NCI-H526 treated with DMSO at 0.1 percent for 48 hours (cell line): ENCODE results near the gene TTC21A.

Experiments
- DNase-seq: peaks from one replicate; lab custom pipeline; 2025; lab: John Stamatoyannopoulos, UW

Gene TTC21A

DNA sequence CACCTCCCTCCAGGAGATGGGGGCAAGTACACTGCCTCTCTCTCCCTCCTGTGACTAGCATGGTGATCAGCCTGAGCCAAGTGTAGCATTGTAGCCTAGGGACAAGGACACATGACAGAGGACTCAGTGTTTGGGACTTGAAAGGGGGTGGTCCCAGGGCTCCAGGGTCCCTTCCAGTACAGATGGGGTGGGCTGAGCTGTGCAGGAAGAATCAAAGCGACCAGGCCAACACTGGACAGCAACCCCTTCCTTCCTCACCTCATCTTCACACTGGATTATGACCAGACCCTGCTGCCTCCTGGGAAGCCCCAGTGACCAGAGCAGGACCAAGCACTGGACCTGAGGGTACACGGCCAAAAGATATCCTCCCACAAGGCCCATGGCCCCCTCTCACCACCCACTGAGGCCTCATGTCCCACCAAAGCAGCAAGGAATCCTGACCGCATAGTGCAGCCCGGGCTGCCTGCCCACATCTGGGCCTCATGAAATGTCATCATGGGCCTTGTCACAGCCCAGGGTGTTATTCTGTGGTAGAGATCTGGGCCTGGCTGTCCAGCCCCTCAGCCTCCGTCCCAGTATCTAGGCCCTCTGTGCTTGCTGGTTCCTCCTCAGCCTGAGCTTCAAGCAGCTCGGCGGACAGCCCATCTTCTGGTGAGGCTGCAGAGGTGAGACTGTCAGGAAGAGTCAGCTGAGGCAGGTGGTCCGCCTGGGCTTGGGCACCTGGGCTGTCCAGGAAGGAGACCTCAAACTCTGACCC is 9.6 kb upstream of the TTC21A start:
- no peak for DNase-seq

DNA sequence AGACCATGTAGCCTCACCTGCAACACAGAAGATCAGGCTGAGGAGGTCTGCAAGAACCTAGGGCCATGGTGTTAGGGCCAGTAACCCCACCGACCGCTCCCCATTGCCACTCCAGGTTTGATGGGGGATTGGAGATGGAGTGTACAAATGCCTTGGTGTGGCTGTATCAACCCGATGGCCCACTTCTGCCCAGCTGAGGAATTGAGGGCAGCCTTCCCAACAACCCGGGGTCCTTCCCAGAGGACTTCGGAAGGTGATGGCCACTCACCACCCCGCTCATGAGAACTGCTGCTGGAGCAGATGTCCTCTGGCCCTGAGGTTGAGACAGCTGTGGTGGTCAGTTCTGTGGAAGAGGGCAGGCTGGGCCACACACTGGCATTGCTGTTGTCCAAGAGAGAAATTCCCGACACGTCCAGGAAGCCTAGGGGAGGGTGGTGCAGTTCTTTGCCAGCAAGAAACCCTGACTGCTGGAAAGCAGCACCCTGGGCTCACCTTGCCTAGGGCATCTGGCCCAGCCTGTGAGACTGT is 8.9 kb upstream of the TTC21A start:
- DNase-seq = no peak

DNA sequence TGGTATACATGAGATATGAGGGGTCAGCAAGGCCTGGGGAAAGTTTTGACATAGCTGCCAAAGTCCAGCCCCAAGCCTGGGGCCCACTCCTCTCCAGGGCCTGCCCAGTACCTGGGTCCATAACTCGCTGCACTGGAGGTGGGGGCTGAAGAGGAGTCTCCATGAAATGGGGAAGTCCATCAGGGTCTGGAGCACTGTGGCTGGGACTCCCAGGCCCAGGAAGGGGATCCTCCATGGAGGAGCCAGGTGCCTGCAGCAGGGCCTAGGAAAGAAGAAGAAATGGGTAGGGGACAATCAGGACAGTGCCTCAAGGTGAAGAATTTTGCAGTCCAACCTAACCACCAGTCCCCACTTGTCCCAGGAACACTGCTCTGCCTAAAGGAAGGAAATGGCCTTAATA is 8.2 kb upstream of the TTC21A start:
- DNase-seq = no peak

DNA sequence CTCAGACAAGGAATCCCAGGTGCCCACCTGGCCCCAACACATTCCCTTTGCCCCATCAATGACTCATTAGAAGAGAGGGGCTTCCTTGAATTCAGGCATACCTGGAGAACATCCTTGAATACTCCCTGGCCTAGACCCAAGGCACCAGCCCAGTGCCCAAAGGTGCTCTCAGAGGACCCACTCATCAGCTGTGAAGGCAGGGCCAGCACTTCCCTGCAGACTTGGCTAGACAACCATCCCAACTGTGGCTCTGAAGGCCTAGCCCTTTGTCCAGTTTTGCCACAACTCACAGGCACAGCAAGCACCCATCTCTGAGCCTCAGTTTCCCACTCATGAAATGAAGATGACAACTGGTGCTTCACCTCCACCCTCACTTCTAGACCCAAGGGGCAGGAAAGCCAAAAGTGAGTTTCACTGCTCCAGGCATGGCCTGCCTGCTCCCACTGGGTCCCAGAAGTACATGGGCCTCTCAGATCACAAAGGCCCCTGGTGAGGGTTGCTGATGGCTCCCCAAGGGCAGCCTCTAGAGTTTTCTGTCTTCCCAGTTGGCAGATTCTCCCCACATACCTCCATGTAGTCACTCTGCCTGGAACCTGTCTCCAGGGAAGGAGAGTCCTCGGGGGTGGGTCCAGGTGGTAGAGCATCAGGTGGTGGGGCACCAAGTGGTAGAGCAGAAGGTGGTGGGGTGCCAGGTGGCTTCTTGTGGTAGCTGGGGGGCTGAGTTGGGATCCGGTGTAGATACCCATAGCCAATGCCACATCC is 7.6 kb upstream of the TTC21A start:
- no peak for DNase-seq

DNA sequence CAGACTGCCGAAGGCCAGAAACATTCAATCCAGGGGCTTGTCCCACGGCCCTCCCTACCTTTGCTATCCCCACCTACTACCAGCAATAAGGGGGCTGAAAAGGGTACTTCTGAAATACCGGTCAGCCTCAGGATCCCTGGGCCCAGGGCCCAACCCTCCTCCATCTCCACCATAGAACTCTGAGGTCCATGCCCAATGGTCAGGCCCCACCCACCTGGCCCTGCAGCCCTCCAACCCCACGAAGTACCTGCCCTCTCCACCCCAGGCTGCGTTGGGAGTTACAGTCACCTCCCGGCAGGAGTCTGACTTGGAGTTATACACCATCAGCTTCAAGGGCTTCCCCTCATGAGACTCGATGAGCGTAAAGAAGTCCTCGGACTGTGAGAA is 7.0 kb upstream of the TTC21A start:
- DNase-seq = no peak

DNA sequence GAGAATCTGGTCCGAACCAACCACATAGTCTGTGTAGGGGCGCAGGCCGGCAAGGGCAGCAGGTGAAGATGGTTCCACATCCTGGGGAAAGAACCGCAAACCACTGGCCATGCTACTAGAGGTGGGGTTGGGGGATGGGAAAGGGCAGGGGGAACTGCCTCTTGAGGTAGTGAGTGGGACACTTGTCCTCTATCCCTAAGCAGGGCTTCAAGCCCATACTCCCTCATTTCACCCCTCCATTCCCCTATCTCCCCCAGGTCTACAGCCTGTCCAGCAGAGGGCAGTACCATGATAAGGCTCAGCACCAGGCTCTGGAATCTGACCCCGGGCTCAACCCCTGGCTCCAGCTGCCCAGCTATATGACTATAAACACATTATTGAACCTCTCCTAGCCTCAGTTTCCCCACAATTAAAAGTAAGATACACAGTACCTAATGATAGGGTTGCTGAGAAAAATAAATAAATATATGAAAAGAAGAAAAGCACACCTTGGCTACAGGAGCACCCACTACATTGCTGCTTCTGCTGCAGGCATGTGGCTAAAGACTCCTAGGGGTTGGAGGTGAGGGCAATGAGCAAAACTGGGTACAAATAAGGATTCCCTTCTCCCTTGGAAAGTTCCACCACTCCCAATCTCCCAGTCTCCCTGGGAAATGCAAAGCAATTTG is 6.3 kb upstream of the TTC21A start:
- DNase-seq = no peak

DNA sequence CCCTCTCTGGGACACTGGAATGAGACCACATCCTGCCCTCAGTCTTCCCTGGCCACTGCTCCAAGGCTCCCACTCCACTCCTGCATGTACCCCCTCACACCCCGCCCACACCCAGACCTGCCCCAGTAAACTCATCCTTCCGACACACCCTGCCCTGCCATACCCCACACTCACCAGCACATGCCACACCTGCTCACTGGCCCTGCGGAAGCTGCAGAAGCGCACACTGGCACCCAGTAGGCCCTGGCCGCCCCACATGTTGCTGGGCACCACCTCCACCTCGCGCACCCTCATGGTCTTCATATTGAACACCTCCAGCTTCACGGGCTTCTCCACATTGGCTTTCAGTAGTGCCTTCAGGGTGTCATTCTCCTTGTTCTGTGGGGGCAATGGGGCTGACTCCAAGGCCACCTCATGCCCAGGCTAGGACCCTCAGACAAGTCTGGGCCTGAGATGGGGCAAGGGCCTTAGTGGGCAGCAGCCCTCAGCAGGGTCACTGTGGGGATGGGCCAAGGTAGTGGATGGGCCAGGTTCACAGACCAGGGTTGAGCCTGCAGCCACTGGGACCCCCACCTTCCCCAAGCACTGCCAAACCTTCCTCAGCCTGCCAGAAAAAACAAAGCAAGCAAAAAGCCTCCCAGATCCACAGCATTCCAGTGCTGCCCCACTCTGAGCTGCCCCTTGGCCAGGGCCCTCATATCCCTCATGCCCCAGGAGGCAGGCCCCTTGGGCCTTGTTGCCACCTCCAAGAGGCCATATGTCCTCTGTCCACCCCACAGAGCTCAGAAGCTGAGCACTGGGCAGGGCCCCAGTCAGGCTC is 4.8 kb upstream of the TTC21A start:
- DNase-seq = no peak

DNA sequence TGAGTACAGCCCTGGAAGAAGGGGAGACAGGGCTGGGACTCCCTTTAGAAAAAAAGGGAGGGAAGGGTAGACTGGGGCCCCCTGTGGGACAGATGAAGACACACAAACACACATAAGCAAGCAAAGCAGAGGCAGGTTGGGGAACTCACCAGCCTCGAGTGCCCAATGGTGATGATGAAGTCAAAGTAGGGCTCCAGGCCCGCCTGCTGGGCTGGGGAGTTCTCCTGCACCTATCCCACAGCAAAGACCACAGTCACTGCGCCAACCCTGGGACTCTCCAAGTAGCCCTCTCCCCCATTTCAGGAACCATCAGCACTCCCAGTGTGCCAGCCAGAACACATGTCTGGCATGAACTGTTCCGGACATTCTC is 4.2 kb upstream of the TTC21A start:
- no peak for DNase-seq

DNA sequence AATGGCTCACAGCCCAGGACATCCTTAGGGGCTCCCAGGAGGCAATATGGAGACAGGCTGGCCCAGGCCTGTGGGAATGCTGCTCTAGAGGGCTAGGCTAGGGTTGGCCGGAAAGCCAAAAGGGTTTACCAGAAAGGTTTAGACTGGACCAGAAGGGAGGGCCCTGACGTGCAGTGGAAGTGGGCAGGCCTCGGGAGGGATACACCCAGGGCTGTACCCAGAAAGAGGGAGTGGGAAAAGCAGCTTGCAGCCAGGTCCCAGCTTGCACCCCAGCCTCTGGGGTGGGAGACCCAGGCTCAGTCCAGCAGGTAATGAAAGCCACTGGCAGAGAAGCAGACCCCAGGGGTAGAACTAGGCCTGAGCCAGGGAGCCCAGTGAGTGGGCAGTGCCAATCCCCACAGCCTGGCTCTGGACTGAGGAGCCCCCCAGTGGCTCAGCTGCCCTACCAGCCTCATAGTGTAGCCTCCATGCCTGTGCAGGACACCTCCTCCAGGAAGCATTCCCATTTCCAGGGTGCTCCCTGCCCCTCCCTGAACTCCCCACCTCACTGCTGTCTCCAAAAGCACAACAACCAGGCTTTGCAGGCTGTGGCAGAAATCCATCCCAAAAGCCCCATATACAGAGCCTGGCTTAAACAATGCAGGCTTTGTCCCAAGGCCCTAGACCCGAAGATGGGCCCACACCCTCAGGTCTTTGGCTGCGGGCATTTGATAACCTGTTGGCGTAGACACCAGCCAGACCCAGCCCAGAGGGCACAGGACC is 3.5 kb upstream of the TTC21A start:
- DNase-seq = no peak

DNA sequence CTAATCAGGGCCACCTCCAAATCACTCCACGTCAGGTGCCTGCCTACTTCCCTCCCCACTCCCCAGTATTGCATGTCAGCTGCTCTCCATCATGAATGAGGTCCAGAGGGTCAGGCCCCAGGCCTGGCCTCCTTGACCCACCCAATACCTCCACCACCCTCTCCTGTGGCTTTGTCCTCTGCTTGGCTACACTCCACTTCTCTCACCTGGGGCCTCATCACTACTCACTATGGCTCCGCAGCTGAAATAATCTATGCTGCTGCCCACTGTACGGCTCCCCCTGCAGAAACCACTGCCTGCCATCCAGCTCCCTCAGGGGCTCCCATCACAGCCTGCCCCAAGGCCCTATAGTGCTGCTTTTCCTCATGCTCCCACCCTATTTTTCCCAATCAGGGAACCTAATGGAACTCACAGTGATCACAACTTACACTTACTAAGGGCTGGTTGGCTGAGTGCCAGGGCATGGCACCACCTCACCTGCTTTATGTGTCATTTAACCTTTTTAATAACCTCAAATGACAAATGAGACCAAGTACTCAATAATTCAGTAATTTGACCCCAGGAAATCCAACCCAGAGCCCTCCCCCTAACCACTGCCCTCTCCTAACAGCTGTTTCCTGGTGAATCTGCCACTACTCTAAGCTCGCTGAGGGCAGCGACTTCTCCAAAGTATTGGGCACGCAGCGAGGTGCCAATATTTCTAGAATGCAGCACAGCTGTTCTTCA is 2.4 kb upstream of the TTC21A start:
- DNase-seq = no peak

DNA sequence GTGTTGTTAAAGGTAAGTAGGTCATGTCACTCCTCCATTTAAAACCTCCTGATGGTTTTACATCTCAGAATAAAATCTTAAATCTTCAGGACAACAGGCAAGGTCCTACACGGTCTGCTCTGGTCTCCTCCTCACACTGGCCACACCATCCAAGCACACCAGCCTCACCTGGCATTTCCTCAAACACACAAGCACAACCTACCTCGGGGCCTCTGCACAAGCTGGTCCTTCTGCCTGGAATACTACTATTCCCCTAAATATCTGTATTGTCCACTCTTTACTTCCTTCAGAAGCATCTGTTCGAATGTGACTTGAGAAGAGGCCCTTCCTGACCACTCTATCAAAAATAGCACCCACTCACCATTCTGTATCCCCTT is 1.8 kb upstream of the TTC21A start:
- no peak for DNase-seq

DNA sequence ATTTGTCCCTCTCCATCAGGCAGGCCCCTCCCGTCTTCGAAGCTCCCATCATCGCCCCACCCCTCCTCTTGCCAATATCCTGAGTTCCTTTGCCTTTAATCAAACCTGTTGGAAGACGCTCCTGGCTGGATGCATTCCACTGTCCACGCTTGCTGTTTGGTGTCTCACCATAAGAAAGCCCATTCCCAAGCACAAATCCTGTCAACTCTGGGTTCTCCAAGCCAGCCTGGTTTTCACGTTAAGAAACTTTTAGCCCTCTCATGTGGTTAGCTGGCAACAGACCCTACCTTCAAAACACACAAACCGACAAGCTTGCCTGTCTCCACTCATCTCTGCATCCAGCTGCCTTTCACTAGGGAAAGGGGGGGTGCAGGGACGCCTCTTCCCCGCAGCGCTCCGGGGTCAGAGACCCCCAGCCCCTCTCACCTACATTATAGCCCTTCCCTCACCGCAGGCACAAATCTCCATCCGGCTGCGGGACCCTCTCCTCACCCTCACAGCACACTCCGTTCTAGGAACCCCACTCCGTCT is 1.1 kb upstream of the TTC21A start:
- DNase-seq = no peak

DNA sequence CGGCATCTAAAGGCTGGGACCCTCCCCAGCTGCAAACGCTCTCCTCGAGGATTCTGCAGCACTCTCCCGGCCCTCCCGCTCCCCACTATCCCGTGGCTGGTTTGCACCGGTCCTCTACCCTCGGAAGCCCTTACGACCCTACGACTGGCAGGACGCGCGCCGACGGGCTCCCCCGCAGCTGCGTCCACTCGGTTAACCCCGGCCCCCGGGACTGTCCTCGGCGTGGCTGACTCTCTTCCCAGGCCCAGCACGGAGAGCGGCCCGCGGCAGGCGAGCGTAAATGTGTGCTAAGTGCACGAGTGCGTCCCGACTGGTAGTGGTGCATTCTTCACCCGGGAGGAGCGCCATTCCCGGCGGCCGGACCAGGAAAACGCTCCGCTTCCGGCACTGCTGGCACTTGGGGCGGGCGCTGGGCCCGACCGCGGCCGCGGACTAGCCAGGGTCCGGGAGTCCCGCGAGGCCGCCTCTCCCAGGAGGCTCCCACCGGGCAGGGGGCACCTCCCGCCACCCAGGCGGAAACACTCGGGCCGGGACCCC is 561 bp upstream of the TTC21A start:
- no peak for DNase-seq

DNA sequence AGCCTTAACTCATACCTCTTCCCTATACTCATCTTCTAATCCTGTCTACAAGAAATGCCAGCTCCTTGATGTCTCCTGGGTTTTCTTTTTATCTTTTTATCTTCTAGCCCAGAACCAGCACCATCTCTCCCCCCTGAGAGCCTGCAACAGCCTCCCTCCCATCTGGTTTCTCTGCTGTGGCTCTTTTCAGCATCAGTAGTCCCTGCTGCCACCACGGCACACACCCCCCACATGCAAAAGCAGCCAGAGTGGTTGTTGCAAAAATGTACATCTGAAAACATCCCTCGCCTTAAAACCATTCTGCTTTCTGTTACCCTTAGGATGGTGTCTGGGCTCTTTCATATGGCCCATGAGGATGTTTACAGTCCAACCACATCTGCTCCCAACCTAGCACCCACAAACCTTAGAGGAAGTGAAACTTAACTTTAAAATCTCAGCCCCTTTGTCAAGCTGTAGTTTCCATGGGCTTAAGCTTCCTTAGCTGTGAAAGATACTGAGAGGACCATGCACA is 775 bp downstream of the TTC21A start:
- DNase-seq = no peak

DNA sequence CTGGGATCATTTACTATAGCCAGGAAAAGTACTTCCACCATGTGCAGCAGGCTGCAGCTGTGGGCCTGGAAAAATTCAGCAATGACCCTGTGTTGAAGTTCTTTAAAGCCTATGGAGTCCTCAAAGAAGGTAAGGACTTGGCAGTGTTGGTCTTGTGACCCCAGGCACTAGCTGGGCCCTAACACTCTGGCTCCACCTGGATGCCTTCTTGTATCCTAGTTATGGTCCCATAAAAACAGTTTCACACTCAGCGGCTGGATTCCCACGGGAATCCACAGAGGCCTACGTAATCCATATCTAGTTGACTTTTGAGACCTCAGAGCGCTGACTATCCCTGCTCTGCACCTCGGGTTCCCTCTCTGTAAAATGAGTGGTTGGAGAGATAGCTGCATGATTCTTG is 1.6 kb downstream of the TTC21A start:
- no peak for DNase-seq

DNA sequence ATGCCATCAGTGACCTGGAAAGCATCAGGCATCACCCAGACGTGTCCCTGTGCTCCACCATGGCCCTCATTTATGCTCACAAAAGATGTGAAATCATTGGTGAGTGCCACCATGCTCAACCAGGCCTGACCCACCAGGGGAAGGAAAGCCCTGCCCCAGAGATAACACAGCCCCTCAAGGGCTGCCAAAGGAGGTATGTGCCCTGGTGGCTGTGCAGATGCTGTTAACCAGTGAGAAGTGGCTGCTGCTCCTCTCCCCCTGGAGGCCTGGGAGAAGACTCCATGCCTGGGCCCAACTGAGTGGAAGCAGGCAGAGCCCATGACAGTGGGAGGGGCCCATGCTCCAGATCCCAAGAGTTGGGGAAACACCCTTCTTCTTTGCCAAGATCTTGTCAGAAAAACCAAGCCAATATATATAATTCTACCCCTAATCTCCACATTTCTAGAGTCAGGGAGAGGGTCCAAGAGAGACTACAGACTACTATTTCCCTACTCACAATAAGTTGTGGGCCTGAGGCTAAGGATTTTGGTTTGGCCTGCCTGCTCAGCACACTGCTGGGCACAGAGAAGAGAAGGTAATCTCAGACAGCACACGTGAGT is 2.7 kb downstream of the TTC21A start:
- DNase-seq = no peak

DNA sequence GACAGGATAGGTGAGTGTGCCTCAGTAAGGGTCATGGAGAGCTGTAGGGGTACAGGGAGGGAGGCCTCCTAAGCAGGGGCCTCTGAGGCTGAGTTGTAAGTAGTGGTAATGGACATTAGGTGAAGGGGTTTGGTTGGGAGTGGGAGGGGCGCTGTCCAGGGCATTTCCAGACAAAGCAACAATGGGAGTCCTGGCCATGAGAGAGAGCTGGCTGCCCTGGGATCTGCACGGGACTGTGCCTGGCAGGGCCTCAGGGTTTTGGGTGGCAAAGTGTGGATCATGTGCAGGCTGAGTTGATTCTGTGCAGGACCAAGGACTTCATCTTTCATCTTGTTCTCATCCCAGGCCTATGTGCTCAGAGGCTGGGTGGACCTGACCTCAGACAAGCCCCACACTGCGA is 4.6 kb downstream of the TTC21A start:
- DNase-seq = no peak

DNA sequence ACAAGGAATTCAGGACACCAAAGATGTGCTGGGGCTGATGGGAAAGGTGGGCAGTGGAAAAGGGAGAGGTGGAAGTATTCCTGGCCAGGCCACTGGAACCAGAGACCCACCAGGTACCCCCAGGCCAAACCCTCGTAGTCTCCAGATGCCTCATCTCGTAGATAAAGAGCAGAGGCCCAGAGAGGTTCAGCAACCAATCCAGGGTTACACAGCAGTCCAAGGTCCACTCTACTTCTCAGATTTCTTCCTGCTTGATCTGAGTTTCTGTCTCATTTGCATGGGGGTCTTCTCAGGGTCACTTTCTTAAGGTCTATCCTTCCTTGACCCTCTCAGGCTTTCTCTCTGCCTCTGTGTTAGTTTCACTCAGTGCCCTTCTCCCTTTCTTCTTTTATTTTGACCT is 5.1 kb downstream of the TTC21A start:
- DNase-seq = no peak

DNA sequence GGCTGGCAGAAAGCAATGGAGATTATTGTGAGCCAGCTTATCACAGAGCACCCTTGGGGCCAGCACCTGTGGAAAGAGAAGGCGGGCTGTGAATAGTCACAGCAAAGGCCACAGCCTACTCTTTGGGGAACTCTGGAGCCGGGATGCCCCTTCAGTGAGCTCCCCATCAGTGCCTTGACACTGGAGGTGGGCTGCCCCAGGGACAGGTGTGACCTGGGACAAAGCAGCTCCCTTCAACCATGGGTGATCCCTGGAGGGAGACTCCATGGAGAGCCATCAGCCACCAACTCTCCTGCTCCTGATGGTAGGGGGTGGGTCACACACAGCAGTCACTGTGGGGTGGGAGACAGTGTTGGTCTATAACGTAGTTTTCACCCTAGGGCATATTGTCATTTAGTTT is 5.8 kb downstream of the TTC21A start:
- DNase-seq = no peak

DNA sequence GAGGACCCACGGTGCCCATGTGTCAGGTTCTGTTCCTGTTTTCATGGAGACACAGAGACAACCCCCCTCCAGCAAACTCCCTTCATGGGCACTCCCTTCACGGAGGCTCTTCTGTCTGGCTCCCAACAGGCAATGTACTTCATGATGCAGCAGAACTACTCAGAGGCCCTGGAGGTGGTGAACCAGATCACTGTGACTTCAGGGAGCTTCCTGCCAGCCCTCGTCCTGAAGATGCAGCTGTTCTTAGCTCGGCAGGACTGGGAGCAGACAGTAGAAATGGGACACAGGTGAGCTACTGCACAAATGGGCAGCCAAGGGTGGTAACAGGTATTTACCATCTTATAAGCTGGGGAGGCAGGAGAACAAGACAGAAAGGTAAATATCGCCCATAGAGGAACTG is 7.0 kb downstream of the TTC21A start:
- DNase-seq = no peak
